Osteocyte (in vitro differentiated cells): ENCODE results near the gene ST3GAL5. TPM values are rescaled to one million over a fixed set of nuclear protein-coding genes. Genes with fewer than 3 reads are reported as not detected.

Experiments used
- DNase-seq: peaks from one replicate; pipeline ENCODE4 v3.0.0; 2021; ENCODE audit warnings: mixed read lengths; ENCODE audit not compliant: unreplicated experiment; ENCODE audit errors: extremely low spot score
- H3K27ac Mint-ChIP-seq: one replicate; pipeline ENCODE4 v1.8.0; 2021; ENCODE audit warnings: mild to moderate bottlenecking, mixed read lengths; ENCODE audit not compliant: unreplicated experiment
- H3K27me3 Mint-ChIP-seq: one replicate; pipeline ENCODE4 v1.8.0; 2021; ENCODE audit warnings: mixed read lengths; ENCODE audit not compliant: unreplicated experiment
- H3K36me3 Mint-ChIP-seq: one replicate; pipeline ENCODE4 v1.8.0; 2021; ENCODE audit warnings: mixed read lengths; ENCODE audit not compliant: unreplicated experiment
- H3K4me1 Mint-ChIP-seq: one replicate; pipeline ENCODE4 v1.8.0; 2021; ENCODE audit warnings: mixed read lengths; ENCODE audit not compliant: unreplicated experiment
- H3K4me3 Mint-ChIP-seq: one replicate; pipeline ENCODE4 v1.8.0; 2021; ENCODE audit warnings: mild to moderate bottlenecking, moderate library complexity, mixed read lengths; ENCODE audit not compliant: unreplicated experiment
- H3K9me3 Mint-ChIP-seq: one replicate; pipeline ENCODE4 v1.8.0; 2021; ENCODE audit warnings: mixed read lengths; ENCODE audit not compliant: unreplicated experiment
- CTCF ChIP-seq: fragments of 200-600 bp; sonication (generic); IDR thresholded peaks from 2 replicates; pipeline ENCODE4 v1.5.0; 2021; ENCODE audit warnings: antibody characterized with exemption, mild to moderate bottlenecking, moderate library complexity
- total RNA-seq: library from RNA; stranded (reverse); gene quantifications from 2 replicates; pipeline ENCODE4 v1.2.1, GENCODE V29; 2021

Gene ST3GAL5
- total RNA-seq, 1 donor from 2014 or later: 42.2 TPM

DNA sequence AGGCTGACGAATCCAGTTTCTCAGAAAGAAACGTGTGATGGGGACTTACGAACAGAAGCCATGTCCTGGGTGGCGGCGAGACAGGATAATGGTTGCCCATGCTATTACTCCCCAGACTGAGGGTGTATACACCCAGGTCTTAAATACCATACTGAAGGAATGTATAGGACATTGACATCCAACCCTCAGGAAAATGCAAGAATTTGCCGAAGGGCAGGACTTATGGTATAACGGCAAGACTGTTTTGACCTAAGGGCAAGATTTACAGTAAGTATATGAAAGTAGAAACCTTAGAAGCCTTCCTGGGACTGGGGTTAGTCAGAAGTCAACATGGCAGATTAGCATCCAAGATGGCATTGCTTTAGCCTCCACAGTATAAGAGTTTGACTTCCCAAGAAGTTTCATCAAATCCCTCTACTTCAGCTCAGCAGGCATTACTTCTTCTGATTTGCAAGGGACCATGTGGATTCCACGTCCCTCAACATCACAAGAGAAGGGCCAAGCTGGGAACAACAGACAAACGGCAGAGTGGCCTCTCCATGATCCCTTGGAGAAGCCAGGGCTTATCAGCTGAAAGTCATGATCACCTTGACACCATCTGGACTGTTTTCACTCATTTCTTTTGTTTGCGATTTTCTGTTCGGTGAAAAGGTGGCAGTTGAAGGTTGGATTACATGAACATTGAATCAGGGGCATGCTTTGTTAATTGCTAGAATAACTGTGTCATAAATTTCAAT is 21.1 kb downstream of the ST3GAL5 start:
- no peaks in the 10 kb centered on the region for H3K9me3 Mint-ChIP-seq
- H3K27me3 Mint-ChIP-seq: no peaks in the 10 kb centered on the region
- no peak for DNase-seq
- TF ChIP-seq CTCF: no peak
- peaks cover 37% of the 10 kb centered on the region for H3K4me1 Mint-ChIP-seq
- H3K27ac Mint-ChIP-seq: no peak overlapping the region
- peaks cover 2% of the 10 kb centered on the region for H3K36me3 Mint-ChIP-seq
- no peak overlapping the region for H3K4me3 Mint-ChIP-seq

DNA sequence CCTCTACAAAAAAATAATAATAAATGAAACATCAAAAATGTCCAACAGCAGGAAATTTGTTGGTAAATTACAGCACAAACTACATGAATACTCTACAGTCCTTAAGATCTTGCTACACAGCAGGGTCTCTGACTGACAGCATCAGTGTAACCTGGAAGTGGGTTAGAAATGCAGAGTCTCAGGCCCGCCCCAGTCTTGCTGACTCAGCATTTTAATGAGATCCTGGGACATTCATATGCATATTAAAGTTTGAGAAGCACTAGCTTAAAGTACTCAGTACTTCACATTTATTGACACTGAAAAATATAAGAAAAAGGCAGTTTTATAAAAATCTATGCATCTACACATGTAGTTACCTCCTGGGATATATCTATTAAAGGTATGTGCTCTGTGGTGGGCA is 21.7 kb downstream of the ST3GAL5 start:
- TF ChIP-seq CTCF: no peak
- no peak overlapping the region for H3K27ac Mint-ChIP-seq
- H3K4me1 Mint-ChIP-seq: peaks cover 37% of the 10 kb centered on the region
- no peaks in the 10 kb centered on the region for H3K9me3 Mint-ChIP-seq
- no peaks in the 10 kb centered on the region for H3K27me3 Mint-ChIP-seq
- H3K36me3 Mint-ChIP-seq: peaks cover 3% of the 10 kb centered on the region
- DNase-seq: no peak
- no peak overlapping the region for H3K4me3 Mint-ChIP-seq

- no peak for DNase-seq
Observed at GRCh38 chr2:85866165-85866659, 22.6 kb downstream of the ST3GAL5 start.

GRCh38 chr2:85865539-85866164 is 23.1 kb downstream of the ST3GAL5 start:
- no peaks in the 10 kb centered on the region for H3K9me3 Mint-ChIP-seq
- no peak for DNase-seq
- no peak overlapping the region for H3K4me3 Mint-ChIP-seq
- H3K4me1 Mint-ChIP-seq: peaks cover 39% of the 10 kb centered on the region
- peaks cover 12% of the 10 kb centered on the region for H3K36me3 Mint-ChIP-seq
- no peak overlapping the region for H3K27ac Mint-ChIP-seq
- no peak for TF ChIP-seq CTCF
- H3K27me3 Mint-ChIP-seq: no peaks in the 10 kb centered on the region

More at GRCh38 chr2:85866165-85866659, 22.6 kb downstream of the ST3GAL5 start:
- Mint-ChIP-seq H3K27ac (no peak overlapping the region), H3K36me3 (peaks cover 11% of the 10 kb centered on the region), H3K4me3 (no peak overlapping the region), H3K9me3 (no peaks in the 10 kb centered on the region), H3K4me1 (peaks cover 36% of the 10 kb centered on the region), H3K27me3 (no peaks in the 10 kb centered on the region)
- TF ChIP-seq CTCF: no peak

GRCh38 chr2:85864654-85865053 is 24.1 kb downstream of the ST3GAL5 start:
- no peaks in the 10 kb centered on the region for H3K27me3 Mint-ChIP-seq

More at GRCh38 chr2:85864654-85865053, 24.1 kb downstream of the ST3GAL5 start:
- Mint-ChIP-seq H3K36me3 (peaks cover 15% of the 10 kb centered on the region), H3K4me3 (no peak overlapping the region), H3K27ac (no peak overlapping the region), H3K4me1 (peaks cover 34% of the 10 kb centered on the region), H3K9me3 (no peaks in the 10 kb centered on the region)
- DNase-seq: no peak
- no peak for TF ChIP-seq CTCF
